Measurements from ENCODE around the gene RGS8.

- TF ChIP-seq, protein P1, sequence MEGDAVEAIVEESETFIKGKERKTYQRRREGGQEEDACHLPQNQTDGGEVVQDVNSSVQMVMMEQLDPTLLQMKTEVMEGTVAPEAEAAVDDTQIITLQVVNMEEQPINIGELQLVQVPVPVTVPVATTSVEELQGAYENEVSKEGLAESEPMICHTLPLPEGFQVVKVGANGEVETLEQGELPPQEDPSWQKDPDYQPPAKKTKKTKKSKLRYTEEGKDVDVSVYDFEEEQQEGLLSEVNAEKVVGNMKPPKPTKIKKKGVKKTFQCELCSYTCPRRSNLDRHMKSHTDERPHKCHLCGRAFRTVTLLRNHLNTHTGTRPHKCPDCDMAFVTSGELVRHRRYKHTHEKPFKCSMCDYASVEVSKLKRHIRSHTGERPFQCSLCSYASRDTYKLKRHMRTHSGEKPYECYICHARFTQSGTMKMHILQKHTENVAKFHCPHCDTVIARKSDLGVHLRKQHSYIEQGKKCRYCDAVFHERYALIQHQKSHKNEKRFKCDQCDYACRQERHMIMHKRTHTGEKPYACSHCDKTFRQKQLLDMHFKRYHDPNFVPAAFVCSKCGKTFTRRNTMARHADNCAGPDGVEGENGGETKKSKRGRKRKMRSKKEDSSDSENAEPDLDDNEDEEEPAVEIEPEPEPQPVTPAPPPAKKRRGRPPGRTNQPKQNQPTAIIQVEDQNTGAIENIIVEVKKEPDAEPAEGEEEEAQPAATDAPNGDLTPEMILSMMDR (IDR thresholded peaks at IDR 0.05) = no peak
- TF ChIP-seq EZH2 (IDR thresholded peaks at IDR 0.05; ENCODE audit: borderline replicate concordance, insufficient read depth, low read depth, low read length, poor library complexity, severe bottlenecking) = no peak
Measured at GRCh38 chr1:182704677-182705076, 20.3 kb upstream of the RGS8 start.
